Islet of Langerhans (tissue), 1 donor: ENCODE data around the gene AFF3.

Source experiments
- FAIRE-seq: peaks from one replicate; lab custom pipeline; 2011; peaks lifted over from hg19 to GRCh38; lab: Jason Lieb, UNC

The AFF3 gene

DNA sequence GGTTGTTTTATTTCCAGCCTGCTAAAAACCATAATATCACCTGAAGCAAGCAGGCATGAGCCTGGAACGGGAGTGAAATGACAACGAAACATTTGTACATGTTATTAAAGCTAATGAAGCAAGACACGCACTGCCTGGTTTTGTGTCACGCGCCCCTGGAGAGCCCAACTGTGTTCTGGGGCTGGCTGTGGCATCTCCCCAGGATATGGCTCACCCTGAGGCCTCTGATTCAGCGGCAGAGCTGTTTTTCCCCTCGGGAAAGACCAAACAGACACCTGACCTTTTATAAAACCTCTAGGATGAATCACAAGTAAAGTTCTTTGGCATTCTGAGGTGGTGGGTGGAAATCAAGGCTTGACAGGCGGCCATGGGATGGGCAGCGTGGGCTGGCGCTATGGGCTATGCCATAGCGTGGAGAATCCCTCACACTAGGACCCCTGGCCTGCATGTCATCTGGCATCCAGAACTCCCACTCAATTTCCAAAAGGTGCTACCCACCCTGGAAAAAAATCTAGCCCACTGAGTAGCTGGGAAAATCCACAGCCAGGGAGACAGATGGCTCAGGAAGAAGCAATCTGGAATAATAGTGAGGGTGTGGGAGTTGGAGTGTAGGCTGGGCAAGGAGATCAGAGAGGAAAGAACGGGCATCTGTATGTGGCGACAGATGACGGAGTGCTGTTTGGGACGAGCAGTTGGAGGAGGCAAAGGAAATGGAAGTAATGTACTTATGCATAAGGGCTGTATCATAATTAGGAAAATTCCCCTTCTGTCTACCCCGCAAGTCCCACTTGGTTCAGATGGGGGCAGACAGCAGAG is 262.0 kb downstream of the AFF3 start:
- no peak for FAIRE-seq

DNA sequence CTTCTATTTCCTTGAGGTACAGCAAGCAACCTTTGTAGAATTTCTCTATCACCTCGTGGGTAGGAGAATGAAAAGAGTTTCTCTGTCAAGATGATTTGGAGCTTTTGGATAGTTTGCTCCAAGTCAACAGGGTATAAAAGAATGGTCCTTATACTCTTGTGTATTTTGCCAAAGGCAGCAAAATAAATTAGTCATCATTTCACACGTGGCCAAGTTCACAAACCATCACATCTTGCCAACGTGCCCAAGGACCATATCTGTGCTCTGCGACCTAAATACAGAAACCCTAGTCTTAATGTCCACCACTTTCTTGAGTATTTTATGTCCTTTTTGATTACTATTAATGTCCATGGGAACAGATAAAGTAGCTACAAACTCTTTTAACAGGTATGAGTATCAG is 262.9 kb downstream of the AFF3 start:
- FAIRE-seq: no peak

DNA sequence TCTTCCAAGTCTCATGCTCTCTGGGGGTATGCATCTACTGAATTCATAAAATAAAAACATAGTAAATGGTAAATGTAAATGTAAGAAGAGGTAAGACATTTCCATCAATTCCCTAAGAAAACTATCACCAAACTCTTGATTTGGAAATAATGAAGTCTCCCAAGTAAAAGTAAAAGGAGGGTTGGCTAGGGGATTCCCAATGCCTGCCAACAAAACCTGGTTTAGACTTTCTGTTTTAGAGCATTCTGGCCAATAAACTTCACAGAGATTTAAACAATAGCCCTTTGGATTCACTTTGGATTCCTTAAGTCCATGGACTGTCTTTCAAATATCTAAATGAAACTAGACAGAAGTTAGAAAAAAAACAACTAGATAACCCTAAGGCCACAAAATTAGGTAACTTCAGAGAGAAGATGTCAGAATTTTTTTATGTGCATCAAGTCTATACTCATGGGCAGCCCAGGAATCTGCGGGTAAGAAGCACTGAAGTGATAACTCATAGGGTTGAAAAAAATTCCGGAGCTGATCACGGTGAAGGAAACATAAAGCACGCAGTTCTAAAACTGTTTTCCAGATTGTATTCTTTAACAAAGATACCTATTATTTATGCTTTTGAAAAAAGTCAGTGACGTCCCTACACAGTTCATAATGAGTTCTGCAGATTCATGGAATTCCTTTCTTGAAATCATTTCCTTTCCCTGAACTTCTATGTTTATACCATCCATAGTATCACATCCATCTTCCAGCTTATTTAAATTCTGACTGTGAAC is 263.6 kb downstream of the AFF3 start:
- no peak for FAIRE-seq

DNA sequence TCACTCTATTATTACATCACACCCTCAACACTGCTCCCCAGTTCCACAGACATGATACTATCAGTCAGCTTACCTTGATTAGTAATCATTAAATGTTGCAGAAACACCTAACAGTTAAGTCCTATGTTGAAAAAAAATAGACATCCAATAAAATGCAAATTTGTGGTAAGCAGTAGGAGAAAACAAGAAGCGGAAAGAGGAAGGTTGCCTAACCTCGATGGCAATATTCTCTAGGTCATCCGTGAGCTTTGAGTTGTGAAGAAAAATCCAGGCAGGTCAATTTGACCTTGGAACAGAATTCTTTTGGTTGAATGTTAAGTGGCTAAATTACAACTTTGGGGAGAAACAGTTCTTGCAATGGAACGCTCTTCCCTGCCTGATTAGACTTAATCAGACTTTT is 264.4 kb downstream of the AFF3 start:
- FAIRE-seq: no peak

DNA sequence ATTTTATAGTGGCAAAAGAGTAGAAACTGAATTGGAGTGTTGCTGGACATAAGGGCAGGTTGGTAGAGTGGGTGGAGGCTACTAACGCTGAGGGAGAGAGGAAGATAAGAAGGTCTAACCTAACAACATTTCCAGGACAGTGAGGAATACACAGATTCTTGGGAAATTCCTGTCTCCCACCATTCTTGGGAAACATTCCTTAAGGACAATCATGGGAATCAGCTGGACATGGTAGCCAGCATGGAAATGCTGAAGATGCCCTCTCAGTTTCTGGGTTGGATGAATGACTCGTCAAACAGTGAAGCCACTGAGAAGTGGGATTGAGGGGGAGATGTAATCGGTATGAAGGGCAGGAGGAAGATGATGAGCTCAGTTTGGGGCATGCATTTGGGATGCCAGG is 265.4 kb downstream of the AFF3 start:
- no peak for FAIRE-seq

DNA sequence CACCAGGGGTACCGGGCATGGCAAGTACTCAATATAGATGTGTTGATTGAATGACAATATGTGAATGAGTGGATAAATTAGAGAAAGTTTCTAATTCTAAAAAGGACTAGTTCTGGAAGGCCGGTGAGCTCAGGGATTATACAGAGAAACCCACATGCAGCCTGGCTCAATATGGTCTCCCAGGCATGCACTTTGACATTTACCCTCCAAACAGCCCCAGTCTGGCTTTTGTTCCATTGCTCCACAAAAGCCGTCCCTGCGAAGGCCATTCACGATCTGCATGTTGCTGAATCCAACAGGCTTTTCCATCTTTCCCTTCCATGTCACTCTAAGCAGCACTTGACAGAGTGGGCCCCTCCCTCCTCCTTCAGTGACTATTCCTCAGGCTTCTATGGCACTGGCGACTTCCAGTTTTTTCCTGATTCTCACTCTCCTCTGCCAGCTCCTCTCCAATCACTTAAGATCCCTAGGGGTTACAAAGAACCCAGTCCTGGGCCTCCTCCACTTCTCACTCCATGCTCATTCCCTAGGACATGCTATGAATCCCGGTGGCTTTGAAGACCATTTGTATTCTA is 266.7 kb downstream of the AFF3 start:
- FAIRE-seq: no peak

DNA sequence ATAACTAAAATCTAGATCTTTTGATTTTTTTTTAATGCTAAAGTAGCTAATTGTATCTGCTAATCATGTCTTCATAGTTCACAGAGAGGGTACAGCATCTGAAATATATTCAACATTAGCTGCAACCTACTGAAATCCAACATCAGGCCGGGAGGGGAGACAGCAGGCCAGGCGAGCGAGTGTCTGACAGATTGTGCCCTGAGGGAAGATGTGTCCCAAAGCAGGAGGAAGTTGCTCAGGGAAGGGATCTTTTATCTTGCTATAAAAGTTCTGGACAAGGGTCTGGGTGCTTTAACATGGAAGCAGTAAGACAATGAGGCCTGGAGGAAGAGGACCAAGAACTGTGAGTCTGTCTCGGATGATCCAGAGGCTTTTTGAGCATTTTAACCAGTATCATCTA is 274.1 kb downstream of the AFF3 start:
- FAIRE-seq: no peak

DNA sequence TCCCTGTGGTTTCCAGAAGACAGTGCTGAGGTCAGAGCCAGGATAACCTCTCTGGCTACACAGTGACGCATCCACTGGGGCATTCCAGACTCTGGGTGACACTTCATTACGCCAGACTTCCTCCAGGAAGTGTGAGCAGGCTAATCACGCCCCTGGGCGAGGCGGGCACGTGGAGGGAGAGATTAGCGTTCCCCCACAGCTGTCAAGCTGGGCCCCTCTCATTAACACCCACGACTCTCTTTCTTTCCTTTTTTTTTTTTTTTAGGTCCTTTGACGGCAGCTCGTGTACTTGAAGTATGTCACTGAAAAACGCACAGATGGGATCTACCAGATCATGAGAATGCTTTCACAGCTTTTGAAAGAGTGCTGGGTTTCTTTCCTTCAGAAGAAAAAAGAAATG is 274.6 kb downstream of the AFF3 start:
- no peak for FAIRE-seq

DNA sequence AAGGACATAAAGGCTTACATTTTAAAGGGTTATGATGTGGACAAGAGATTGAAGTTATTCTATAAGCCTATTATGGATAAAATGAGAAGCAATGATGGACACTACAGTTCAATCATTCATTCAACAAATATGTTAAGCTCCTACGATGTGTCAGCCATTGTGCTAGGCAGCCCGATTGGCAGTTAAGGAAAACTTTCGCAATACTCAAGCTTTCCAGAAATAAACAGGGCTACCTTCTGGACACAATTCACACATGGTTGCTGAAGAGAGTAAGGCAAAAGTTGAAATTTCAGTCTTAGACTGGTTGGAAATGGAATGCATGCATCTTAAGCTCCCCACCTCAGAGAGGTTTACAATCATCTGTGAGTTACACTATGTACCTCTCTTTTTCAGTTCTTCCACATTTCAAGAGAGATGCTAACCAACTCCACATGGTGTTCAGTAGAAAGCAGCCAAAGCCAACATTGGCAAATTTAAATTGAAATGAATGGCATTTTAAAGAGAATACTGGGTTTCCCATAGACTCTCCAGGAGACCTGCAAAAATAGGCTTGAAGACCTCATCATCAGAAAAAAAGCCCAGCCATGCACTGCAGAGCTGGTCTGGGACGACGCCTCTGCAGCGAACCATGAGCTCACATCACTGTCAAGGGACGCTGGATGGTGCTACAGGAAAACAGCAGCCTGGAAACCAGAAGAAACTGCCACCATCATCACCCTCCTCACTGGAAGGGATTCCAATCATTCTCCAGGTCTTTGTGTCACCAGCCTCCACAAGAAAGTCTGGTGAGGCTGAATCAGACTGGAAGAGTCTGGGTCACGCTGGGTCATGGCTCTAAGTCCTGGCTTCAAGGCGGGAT is 276.3 kb downstream of the AFF3 start:
- no peak for FAIRE-seq

DNA sequence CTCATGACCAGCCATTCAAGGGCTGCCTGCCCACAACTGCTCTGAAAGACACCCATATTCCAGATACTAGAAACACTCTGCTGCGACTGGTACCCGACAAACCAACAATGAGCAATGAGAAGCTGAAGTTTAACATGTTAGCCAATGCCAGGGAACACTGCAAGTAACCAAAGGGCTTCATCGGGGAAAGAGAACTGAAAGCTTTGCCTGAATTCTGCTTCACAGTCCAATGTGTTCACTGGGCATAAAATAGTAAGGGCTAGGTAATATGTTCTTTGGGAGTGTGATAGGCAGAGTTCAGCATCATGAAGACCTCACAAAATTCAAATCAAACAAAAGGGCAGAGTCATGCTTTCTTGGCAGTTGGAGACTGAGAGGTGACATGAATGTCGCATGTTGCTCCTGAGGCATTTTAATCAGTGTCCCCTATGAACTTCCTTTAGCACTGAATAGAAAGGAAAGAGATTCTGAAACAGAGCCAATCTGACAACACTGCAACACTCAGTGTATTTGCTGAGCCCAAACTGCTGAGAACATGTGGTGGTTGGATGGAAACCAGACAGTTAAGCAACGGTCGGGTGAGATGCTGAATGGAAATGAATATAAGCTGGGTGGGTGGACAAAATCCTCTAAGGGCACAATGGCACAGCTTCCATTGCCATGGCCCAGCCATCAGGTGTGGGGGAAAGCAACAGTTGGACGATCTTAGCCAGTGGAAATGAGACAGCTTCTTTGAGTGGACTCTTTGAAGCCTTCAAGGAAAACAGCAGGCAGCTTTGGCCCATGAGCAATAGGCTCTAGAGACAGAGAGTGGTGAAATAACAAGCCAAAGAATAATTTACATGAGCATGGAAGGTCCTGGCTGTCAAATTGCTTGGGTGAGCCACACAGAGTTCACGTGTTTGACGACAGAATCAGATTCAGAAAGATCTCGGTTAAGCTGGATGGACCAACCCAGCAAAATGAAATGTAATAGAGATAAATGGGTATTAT is 277.5 kb downstream of the AFF3 start:
- no peak for FAIRE-seq

DNA sequence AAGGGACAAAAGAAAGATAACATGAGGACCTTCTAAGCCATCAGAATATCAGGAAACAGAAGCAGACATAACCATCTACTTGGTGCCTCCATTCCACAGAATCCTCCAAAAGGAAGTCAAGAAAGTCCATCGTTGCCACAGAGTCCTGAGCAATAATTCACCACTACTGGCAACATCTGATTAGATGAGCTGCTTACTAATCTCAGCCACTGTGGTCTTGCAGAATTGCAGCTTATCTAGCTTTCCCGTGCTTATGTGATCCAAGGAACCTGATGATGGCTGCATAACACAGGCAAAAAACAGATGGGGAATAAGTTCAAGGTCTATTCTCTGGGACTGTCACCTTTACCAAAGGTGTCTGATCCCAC is 278.5 kb downstream of the AFF3 start:
- no peak for FAIRE-seq

DNA sequence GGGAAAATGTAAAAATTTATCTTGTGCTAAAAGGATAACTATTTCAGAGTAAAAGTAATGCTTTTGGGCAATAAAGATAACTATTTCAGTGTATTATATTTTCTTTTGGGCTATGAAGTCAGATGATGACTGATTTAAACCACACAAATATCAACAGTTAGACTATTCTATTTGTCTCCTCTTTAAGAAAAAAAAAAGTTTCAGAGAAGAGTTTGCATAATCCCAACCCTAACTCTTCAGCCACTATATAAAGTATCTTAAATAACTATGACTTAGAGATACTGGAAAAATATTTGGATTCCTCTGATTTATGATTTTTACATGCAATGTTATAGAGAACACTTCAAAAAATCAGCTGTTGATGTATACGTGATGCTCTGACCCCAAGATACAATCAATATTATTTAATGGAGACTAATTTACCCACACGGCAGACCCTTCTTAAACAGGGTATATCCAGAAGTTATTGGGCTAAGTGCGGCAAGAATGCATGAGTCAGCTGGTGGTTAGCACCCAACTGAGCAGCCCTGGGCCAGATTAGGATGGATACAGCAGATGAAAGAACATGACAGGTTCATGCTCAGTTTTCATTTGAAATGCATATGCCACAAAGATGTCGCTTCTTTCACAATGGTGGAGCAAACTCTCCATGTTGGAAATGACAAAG is 279.0 kb downstream of the AFF3 start:
- no peak for FAIRE-seq

DNA sequence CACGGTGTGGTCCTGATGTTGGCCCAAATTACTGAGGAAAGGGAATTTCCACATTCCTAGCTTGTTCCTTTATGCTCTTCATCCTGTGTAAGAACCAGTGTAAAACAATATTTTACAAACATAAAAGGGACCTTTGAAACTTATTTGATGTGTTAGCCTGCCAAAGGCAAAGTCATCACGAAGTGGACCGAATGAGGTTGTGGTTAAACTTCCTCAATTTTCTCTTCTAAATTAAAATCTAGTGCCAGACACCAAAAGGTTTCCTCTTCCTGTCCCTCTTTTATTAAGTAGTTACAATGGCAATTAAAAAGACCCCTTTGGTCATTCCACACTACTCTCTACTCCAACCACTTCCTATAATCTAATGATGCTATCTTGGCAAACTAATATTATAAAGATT is 279.8 kb downstream of the AFF3 start:
- no peak for FAIRE-seq

DNA sequence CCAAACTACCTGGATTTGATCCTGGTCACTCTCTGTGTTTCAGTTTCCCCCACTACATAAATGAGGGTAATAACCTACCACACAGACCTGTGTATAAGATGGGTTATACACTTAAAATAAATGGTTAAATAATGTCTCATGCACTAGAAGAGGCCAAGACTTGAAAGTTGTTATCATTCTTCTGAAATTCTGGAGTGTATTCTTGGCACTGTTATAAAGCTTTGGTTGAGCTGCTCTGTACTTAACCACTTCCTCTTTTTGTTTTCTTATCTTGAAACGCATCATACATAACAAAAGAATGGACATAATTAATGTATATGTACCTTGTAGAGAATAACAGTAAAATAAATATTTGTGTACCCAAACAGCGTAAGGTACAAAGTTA is 281.0 kb downstream of the AFF3 start:
- FAIRE-seq: no peak

DNA sequence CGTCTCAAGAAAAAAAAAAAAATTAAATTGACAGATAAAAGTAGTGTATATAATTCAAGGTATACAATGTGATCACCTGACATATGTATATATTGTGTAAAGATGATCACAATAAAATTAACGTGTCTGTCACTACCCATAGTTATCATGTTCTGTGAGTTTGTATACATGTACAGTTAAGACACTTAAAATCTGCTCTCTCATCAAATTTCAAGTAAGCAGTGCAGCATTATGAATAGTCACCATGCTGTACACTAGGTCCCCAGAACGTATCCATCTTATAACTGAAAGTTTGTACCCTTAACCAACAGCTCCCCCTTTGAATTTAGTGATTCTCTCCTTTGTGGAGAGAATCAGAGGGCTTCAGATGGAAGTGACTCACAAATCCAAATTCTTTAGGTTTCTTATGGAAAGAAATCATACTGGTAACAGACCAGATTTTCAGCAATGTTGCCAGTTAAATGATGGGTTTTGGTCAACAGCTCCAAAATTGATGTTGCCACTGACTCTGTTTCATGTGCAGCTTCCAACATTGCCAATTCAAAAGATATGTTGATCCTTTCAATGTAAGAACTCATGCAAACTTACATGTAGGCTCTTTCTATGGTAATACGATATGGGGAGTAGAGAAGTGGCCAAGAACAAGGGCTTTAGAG is 281.5 kb downstream of the AFF3 start:
- no peak for FAIRE-seq

DNA sequence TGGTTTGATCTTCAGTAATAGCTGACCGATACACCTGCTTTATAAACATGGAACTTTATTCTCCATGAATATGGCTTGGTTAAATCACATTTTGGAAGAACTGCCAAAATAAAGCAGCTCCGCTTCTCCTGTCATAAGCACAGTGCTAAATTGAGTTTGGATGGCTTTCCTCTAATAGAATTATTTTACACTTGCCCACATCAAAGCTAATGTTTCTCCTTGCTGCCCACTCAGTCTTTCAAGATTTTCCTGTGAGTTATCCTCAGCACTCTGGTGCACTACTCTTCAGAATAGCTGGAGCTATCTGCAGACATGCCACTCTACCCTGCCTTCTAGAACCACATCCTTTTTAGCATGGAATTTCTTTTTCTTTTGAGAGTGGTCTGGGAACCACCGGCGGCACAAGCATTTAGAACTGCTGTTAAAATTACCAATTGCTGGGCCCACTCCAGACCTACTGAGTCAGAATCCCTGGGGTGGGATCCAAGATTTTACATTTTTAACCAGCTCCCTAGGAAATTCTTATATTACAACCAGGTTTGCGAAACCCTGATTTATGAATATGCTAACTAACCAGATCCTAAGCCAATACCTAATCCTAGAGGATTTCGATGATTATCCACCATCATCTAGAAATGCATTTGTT is 283.3 kb downstream of the AFF3 start:
- FAIRE-seq: no peak

DNA sequence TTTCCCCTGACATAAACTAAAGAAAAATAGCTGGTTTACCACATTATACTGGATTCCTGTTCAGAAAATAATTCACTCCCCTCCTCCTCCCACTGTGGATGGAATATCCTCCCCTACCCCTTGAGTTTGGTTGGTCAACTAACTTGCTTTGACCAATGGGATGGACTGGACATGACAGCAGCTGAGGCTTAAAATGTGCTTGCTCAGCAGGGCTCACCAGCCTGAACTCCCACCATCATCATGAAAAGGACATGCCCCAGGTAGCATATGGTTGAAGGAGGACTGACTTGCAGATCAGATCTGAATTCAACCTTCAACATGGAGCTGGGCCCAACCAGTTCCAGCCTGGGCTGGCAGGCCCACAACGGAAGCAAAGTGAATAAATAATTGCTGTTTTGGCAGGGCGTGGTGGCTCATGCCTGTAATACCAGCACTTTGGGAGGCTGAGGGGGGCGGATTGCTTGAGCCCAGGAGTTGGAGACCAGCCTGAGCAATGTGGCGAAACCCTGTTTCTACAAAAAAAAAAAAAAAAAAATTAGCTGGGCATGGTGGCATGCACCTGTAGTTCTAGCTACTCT is 284.4 kb downstream of the AFF3 start:
- no peak for FAIRE-seq

DNA sequence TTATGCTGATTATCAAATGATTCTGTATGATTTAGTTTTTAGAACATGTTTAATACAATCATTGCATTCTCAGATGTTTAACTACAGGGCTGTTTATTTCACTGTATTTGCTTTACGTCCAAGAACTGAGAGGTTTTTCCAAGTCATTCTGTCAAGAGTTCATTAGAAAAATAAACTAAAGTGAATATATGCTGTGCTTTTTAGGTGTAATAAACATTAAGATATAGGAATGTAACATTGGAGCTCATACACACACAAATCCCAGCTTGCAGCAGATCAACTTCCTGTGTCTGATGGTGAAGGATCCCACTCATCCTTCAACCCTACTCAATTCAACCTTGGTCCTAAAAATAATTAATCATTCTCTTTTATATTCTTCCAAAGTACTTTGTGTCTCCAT is 285.0 kb downstream of the AFF3 start:
- no peak for FAIRE-seq

DNA sequence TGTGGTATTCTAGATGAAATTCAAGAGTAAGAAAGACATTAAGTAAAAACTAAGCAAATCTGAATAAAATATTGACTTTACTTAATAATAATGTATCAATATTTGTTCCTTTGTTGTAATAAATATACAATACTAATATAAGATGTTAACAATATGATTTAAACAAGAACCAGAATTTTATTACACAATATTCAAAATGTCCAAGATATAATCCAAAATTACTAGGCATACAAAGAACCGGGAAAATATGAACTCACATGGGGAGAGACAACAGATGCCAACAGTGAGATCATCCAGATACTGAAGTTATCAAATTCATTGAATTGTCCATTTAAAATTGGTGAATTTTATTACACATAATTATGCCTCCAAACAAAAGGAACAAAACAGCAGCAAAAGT is 286.3 kb downstream of the AFF3 start:
- FAIRE-seq: no peak
